Neural cell (in vitro differentiated cells): ENCODE data around the gene ZNF521. TPM values are rescaled to one million over a fixed set of nuclear protein-coding genes. Genes with fewer than 3 reads are reported as not detected.

Source experiments
- H2AFZ ChIP-seq: fragments of 200-600, 300-800 bp; sonication (generic), shearing (Covaris generic); 2 replicates; pipeline ENCODE4 v1.6.0; 2014; ENCODE audit warnings: low read depth, mild to moderate bottlenecking, antibody characterized with exemption, low read length, moderate library complexity
- H3F3A ChIP-seq: fragments of 200-600 bp; shearing (Covaris generic); 2 replicates; pipeline ENCODE4 v1.6.1; 2016; ENCODE audit warnings: mild to moderate bottlenecking, moderate library complexity, mixed read lengths, antibody characterized with exemption, low read length; ENCODE audit not compliant: insufficient read depth, poor library complexity, severe bottlenecking
- H3K27ac ChIP-seq: fragments of 200-600, 300-800 bp; sonication (generic), shearing (Covaris generic); 2 replicates; pipeline ENCODE4 v1.5.1; 2014; ENCODE audit warnings: mild to moderate bottlenecking, low read length, moderate library complexity
- H3K27me3 ChIP-seq: fragments of 300-800, 200-600 bp; sonication (generic), shearing (Covaris generic); 2 replicates; pipeline ENCODE4 v1.6.0; 2014; ENCODE audit warnings: mild to moderate bottlenecking, low read depth, low read length, moderate library complexity; ENCODE audit not compliant: insufficient read depth
- H3K36me3 ChIP-seq: fragments of 300-800, 200-600 bp; sonication (generic), shearing (Covaris generic); 2 replicates; pipeline ENCODE4 v1.5.1; 2014; ENCODE audit warnings: mild to moderate bottlenecking, antibody characterized with exemption, low read length, moderate library complexity; ENCODE audit not compliant: insufficient read depth
- H3K4me2 ChIP-seq: fragments of 300-800, 200-600 bp; sonication (generic), shearing (Covaris generic); 2 replicates; pipeline ENCODE4 v1.6.0; 2014; ENCODE audit warnings: mild to moderate bottlenecking, low read length
- H3K4me3 ChIP-seq: fragments of 300-800, 200-600 bp; sonication (generic), shearing (Covaris generic); 2 replicates; pipeline ENCODE4 v1.5.1; 2014; ENCODE audit warnings: mild to moderate bottlenecking, low read length, moderate library complexity
- H3K79me2 ChIP-seq: fragments of 200-600 bp; shearing (Covaris generic); replicated peaks from 2 replicates; pipeline ENCODE4 v1.6.0; 2014; ENCODE audit warnings: mild to moderate bottlenecking, low read length, moderate library complexity; ENCODE audit not compliant: insufficient read depth
- H3K9ac ChIP-seq: fragments of 300-800, 200-600 bp; sonication (generic), shearing (Covaris generic); 2 replicates; pipeline ENCODE4 v1.6.1; 2016; ENCODE audit warnings: mild to moderate bottlenecking, low read length, mixed read lengths
- H3K9me2 ChIP-seq: fragments of 200-600 bp; shearing (Covaris generic); 2 replicates; pipeline ENCODE4 v1.6.1; 2016; ENCODE audit warnings: mild to moderate bottlenecking, low read length, mixed read lengths; ENCODE audit not compliant: insufficient read depth
- H3K9me3 ChIP-seq: fragments of 200-600, 300-800 bp; sonication (generic), shearing (Covaris generic); 2 replicates; pipeline ENCODE4 v1.6.1; 2016; ENCODE audit warnings: mild to moderate bottlenecking, mixed run types, low read length, moderate library complexity, mixed read lengths
- H4K20me1 ChIP-seq: fragments of 200-600 bp; shearing (Covaris generic); 2 replicates; pipeline ENCODE4 v1.6.1; 2016; ENCODE audit warnings: mild to moderate bottlenecking, mixed run types; ENCODE audit not compliant: insufficient read depth
- EP300 ChIP-seq: fragments of 450-650 bp; conservative IDR thresholded peaks from 2 replicates; pipeline ENCODE4 v1.6.1; 2014; ENCODE audit warnings: antibody characterized with exemption, mild to moderate bottlenecking, moderate library complexity; ENCODE audit not compliant: poor library complexity, severe bottlenecking
- EZH2 ChIP-seq: fragments of 200-600, 300-800 bp; shearing (Covaris generic), sonication (generic); IDR thresholded peaks from 2 replicates; pipeline ENCODE4 v1.6.1; 2014; ENCODE audit warnings: antibody characterized with exemption, low read length, borderline replicate concordance, mild to moderate bottlenecking; ENCODE audit not compliant: insufficient read depth, poor library complexity, severe bottlenecking
- MXI1 ChIP-seq: fragments of 450-650 bp; conservative IDR thresholded peaks from 2 replicates; pipeline ENCODE4 v1.6.1; 2014; ENCODE audit warnings: antibody characterized with exemption, mild to moderate bottlenecking; ENCODE audit not compliant: poor library complexity, severe bottlenecking
- POLR2AphosphoS5 ChIP-seq: IDR thresholded peaks from 2 replicates; pipeline ENCODE4 v1.6.1; 2012
- RAD21 ChIP-seq: fragments of 450-650 bp; conservative IDR thresholded peaks from 2 replicates; pipeline ENCODE4 v1.6.1; 2014; ENCODE audit warnings: antibody characterized with exemption, mild to moderate bottlenecking, moderate library complexity
- REST ChIP-seq: IDR thresholded peaks from 2 replicates; pipeline ENCODE4 v1.6.1; 2012; ENCODE audit warnings: borderline replicate concordance
- SMC3 ChIP-seq: fragments of 450-650 bp; conservative IDR thresholded peaks from 2 replicates; pipeline ENCODE4 v1.6.1; 2014; ENCODE audit warnings: antibody characterized with exemption, mild to moderate bottlenecking, moderate library complexity; ENCODE audit not compliant: poor library complexity
- TAF1 ChIP-seq: IDR thresholded peaks from 2 replicates; pipeline ENCODE4 v1.6.1; 2012; ENCODE audit warnings: low read depth
- polyA plus RNA-seq: library from polyadenylated mRNA; depleted of rRNA; stranded (reverse); fragments of >200 nt; gene quantifications from 2 replicates; pipeline ENCODE4 v1.2.3, GENCODE V29; 2014
- TF ChIP-seq, protein P1 (sequence below): fragments of 450-650 bp; IDR thresholded peaks from 2 replicates; pipeline ENCODE4 v1.5.1; 2014; ENCODE audit warnings: antibody characterized with exemption, mild to moderate bottlenecking, moderate library complexity; ENCODE audit not compliant: poor library complexity, severe bottlenecking

The ZNF521 gene
- polyA plus RNA-seq, 1 donor from 2014 or later: 101 TPM

DNA sequence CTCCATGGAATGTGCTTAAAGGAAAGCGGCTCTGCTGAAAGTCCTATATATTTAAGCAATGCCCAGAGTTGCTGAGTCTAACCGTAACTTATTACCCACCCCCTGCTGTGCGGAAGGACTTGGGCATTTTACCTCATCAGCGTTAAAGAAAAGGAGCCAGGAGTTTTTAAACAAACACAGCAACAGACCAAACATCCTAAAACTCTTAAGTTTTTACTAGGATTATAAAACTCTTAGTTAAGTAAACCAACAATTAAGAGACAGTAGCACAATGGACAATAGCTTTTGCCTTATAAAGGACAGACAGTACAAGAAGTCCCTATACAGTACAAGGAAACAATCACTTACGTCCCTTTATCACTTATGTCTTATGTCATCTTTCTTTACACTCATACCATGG is 90.2 kb downstream of the ZNF521 start:
- H3K79me2 ChIP-seq: peaks cover 27% of the 10 kb centered on the region
- H3F3A ChIP-seq: no peaks in the 10 kb centered on the region
- no peak overlapping the region for H3K27ac ChIP-seq
- H3K36me3 ChIP-seq: peaks cover 6% of the 10 kb centered on the region
- no peak overlapping the region for H3K4me3 ChIP-seq
- no peaks in the 10 kb centered on the region for H3K9me2 ChIP-seq
- H3K9ac ChIP-seq: no peak overlapping the region
- no peak overlapping the region for H2AFZ ChIP-seq
- H3K27me3 ChIP-seq: no peaks in the 10 kb centered on the region
- TF ChIP-seq EP300 (no peak), MXI1 (no peak), EZH2 (no peak)
- no peaks in the 10 kb centered on the region for H3K9me3 ChIP-seq
- no peak overlapping the region for H3K4me2 ChIP-seq
- no peaks in the 10 kb centered on the region for H4K20me1 ChIP-seq

DNA sequence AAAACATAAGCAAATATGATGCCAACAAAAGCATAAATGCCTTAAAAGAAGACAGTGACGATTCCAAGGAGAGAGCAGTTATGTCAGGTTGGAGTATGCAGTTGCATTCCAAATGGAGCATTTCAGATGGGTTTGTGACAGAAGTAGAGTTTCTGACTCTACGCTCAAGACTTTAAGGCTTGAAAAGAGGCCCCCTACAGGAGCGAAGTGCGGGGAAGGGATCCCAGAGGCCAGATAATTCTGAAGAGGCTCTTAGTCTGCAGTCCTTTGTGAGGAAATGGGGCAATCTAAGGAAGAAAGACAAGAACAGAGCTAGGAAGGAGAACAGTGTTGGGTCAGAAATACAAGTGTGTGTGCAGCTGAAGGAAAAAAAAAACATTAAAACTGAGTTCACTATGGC is 95.5 kb downstream of the ZNF521 start:
- Histone ChIP-seq H3K9ac (no peak overlapping the region), H3K4me2 (no peak overlapping the region), H2AFZ (no peak overlapping the region), H4K20me1 (no peaks in the 10 kb centered on the region), H3K27ac (no peak overlapping the region), H3K9me2 (no peaks in the 10 kb centered on the region), H3K79me2 (peaks cover 16% of the 10 kb centered on the region), H3F3A (peaks cover 4% of the 10 kb centered on the region), H3K36me3 (peaks cover 6% of the 10 kb centered on the region), H3K27me3 (no peaks in the 10 kb centered on the region), H3K4me3 (no peak overlapping the region), H3K9me3 (no peaks in the 10 kb centered on the region)
- no peak for TF ChIP-seq EZH2
- no peak for TF ChIP-seq EP300
- TF ChIP-seq POLR2AphosphoS5: no peak
- no peak for TF ChIP-seq SMC3
- TF ChIP-seq, protein P1, sequence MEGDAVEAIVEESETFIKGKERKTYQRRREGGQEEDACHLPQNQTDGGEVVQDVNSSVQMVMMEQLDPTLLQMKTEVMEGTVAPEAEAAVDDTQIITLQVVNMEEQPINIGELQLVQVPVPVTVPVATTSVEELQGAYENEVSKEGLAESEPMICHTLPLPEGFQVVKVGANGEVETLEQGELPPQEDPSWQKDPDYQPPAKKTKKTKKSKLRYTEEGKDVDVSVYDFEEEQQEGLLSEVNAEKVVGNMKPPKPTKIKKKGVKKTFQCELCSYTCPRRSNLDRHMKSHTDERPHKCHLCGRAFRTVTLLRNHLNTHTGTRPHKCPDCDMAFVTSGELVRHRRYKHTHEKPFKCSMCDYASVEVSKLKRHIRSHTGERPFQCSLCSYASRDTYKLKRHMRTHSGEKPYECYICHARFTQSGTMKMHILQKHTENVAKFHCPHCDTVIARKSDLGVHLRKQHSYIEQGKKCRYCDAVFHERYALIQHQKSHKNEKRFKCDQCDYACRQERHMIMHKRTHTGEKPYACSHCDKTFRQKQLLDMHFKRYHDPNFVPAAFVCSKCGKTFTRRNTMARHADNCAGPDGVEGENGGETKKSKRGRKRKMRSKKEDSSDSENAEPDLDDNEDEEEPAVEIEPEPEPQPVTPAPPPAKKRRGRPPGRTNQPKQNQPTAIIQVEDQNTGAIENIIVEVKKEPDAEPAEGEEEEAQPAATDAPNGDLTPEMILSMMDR: no peak
- no peak for TF ChIP-seq MXI1
- TF ChIP-seq TAF1: no peak

DNA sequence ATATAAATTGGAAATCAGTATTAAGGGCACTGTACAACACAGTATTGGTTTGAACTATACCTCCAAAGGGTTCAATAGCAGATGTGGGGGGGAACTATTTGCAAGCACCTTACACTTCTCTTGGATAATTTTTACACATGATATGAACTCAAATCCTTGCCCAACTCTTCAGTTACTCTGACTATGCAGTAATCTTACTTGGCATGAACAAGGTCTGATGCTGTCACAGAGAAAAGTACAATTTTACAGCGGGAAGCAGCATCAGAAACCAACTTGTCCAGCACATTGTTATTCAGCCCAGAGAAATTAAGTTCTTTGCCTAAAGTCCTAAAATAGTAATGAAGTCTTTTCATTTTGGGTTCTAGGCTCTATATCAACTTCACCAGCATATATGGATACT is 98.2 kb downstream of the ZNF521 start:
- Histone ChIP-seq H3K9ac (no peak overlapping the region), H3K36me3 (no peaks in the 10 kb centered on the region), H3K27ac (no peak overlapping the region), H3K9me2 (no peaks in the 10 kb centered on the region), H3K79me2 (peaks cover 28% of the 10 kb centered on the region), H3K4me2 (no peak overlapping the region), H3K27me3 (no peaks in the 10 kb centered on the region), H2AFZ (no peak overlapping the region), H3K9me3 (no peaks in the 10 kb centered on the region), H3K4me3 (no peak overlapping the region), H4K20me1 (no peaks in the 10 kb centered on the region), H3F3A (peaks cover 4% of the 10 kb centered on the region)
- TF ChIP-seq MXI1 (no peak), EP300 (no peak), SMC3 (no peak), EZH2 (no peak), TAF1 (no peak), RAD21 (no peak), POLR2AphosphoS5 (no peak), REST (no peak)
- TF ChIP-seq, protein P1: no peak
